IPS-18c (cell line): ENCODE measurements around the gene FAM217B.

Source experiments
- H3K4me3 ChIP-seq: 2 replicates; pipeline ENCODE4 v1.7.0; 2013; ENCODE audit warnings: low read depth, mild to moderate bottlenecking, low read length, moderate library complexity; ENCODE audit not compliant: insufficient read depth
- H3K9me3 ChIP-seq: one replicate; pipeline ENCODE4 v1.6.1; 2013; ENCODE audit warnings: mild to moderate bottlenecking, low read length, moderate library complexity; ENCODE audit not compliant: control insufficient read depth, insufficient read depth

Gene FAM217B, protein sequence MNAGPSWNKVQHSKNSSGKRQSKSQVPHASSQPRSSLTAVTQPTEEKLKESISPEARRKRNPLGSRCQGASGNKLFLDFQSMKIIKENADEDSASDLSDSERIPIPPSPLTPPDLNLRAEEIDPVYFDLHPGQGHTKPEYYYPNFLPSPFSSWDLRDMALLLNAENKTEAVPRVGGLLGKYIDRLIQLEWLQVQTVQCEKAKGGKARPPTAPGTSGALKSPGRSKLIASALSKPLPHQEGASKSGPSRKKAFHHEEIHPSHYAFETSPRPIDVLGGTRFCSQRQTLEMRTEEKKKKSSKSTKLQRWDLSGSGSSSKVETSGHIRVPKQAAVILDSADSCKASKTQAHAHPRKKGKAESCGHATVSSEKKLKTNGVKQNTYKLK

DNA sequence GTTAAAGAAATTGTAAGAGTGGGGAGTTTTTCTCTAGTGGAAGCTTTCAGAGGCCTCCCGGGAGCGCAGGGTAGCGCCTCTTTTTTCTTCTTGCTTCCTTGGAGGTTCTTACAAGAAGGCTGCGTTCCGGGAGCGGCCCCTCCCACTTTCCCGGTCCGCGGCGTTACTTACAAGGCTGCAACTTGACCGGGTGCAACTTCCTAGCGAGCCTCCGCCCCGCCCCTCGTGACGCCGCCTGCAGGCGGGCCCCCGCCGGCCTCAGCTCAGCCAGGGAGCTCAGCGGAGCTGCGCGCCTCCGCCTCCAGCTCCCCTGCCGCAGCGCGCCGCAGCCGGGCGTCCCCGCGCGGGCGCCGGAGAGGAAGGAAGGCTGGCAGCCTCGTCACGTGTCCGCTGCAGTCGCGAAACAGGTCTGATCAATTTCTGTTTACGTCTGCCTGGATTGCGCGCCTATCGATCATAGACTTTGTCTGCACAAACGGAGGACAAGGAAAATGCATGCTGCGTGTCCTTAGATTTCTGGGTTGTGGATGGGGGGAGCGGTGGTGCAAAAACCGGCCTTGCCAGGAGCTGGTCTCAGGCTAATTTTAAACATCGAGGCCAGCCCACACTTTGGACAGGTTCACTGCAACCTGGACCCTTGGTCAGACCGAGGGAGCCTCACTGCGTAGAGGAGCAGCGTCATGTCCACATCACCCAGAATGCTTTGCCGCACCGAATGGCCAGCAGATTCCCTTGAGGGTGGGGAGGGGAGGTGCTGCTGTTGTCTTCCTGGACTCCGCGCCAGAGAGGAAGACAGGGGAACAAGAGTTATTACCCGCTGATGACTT is at the start of gene FAM217B, which contains the start of gene PPP1R3D:
Gene FAM217B (plus strand): TSS at position 261 of the 827 bp plus-strand sequence. CDS start 3,555 bp downstream, outside the sequence.
Gene PPP1R3D (minus strand): TSS at position 177 of the 827 bp plus-strand sequence. CDS start 374 bp downstream, outside the sequence.
- Histone ChIP-seq H3K9me3 (no peaks in the 10 kb centered on the region), H3K4me3 (peak within 1 kb of the TSS; percentile 84)

DNA sequence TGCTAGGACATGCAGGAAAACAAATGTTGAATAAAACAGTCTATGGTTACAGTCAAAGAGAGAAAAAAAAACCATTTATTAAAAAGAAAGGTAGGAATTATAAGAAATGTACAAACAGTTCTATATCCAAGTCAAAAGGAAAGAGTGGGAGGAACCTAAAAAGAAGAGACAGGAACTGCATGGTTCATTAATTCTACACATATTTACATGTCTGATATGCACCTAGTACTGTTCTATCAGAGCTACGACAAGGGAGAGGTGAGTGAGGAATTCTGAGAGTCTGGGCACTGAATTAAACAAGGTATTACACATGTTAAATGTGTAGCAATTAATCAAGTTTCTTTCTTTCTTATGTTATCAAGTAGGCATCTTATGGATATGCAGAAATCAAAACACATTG is 48.6 kb upstream of the FAM217B start:
- H3K9me3 ChIP-seq: no peaks in the 10 kb centered on the region
- no peak overlapping the region for H3K4me3 ChIP-seq

DNA sequence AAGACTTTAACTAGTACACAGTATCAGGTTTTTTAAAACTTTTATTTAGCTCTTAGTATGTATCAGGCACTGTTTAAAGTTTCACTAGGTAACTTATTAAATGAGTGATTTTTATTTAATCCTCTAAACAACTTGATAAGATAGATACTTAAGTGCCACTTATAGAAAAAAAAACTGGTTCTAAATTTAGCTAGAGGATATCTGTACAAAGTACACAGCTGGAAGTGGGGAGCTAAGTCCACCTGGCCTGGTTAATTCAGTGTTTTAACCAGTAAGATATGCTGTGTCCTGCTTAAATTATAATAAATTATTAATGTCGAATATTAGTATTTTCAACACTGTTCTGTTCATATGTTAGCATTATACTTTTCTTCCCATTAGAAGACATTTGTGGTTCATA is 44.3 kb upstream of the FAM217B start:
- no peaks in the 10 kb centered on the region for H3K9me3 ChIP-seq
- H3K4me3 ChIP-seq: no peak overlapping the region

DNA sequence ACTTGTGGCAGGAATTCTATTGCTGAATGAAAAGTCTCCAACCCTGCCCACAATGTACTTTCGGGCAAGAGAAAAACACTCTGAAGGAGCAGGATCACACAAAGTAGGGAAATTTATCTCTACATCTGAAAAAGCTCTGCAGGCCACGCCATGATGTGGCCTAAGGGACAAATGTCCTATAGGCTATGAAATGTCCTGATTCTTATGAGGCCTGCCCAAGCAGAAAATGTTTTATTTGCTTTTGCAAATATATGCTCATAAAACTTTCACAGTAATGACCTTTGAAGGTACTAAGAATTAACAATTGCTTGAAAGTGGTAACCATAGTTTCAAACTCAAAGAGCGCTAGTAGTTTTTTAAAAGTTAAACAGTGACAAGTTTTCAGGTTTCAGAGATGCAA is 37.7 kb upstream of the FAM217B start:
- Histone ChIP-seq H3K9me3 (no peaks in the 10 kb centered on the region), H3K4me3 (no peak overlapping the region)

DNA sequence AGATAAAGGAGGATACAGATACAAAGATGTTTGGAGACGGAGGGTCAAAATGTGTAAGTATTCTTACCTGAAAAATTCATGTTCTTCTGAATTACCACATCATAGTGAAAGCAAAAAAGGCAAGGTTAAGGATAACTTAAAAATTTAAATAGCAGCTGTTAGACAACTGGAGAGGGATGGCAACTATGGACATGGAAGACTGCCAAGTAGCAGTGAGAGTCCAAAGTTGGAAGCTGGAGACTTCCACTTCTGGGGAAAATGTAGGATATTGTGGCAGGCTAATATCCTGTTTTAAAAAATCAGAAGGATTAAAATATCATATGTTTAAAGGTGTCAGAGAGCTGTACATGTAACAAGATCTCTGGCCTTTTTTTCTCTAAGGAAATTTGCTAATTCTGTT is 36.6 kb upstream of the FAM217B start:
- Histone ChIP-seq H3K9me3 (no peaks in the 10 kb centered on the region), H3K4me3 (no peak overlapping the region)

DNA sequence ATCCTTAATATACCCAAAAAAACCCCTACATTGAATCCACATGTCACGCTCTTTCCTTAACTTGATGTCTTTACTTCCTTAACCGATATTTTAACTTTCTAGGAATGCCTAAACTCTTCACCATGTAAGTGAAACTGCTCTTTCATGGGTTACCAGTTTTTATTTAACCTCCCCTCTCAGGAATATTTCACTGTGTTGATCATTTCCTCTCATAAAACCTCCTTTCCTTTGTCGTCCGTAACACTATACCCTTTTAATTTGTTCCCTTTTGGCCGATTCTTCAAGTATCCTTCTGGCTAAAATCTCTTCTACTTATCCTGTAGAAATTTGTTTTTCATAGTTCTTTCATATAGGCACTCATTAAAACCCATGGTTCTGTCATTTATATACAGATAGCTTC is 31.3 kb upstream of the FAM217B start:
- H3K4me3 ChIP-seq: no peak overlapping the region
- H3K9me3 ChIP-seq: no peaks in the 10 kb centered on the region

DNA sequence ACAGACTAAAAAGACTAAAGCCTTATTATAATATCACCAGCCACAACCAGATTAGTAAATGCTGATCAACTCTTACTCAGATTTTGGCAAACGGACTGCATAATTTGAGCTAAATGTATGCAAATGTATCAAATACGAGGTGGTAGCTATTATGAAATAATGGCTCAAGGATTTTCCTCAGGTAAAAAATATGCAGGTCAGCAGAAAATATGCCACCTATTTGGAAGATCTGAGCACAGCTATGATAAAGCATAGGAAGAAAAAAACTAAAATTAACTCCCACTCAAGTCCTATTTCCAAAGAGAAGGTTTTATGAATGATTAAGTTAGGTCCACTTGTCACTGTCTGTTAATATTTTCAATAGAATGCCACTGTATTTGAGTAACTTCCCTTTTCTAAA is 29.1 kb upstream of the FAM217B start:
- no peak overlapping the region for H3K4me3 ChIP-seq
- no peaks in the 10 kb centered on the region for H3K9me3 ChIP-seq

DNA sequence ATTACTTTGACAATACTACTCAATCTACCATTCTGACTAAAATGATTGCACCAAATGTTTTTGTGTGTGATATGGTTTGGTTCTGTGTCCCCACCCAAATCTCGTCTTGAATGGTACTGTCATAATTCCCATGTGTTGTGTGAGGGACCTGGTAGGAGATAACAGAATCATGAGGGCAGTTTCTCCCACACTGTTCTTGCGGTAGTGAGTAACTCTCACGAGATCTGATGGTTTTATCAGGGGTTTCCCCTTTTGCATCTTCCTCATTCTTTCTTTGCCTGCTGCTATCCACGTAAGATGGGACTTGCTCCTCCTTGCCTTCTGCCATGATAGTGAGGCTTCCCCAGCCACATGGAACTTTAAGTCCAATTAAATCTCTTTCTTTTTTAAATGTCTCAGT is 27.6 kb upstream of the FAM217B start:
- H3K9me3 ChIP-seq: no peaks in the 10 kb centered on the region
- no peak overlapping the region for H3K4me3 ChIP-seq

DNA sequence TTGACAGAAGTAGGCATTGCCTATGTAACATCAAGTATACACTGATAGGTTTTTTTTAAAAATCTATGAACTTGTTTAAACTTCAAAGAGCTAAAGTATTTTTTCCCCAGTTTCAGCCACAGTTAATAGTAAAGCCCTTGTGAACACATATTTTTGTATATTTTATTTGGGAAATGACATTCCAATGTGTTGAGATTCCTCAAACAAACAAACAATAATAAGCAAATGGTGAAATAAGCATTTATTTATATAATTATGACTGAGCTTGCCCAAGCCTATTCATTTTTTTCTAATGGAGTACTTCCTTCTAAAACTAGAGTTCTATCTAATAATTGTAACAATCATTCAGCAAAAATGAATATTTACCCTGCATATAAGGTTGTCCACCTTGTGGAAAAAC is 19.2 kb upstream of the FAM217B start:
- Histone ChIP-seq H3K4me3 (no peak overlapping the region), H3K9me3 (no peaks in the 10 kb centered on the region)

DNA sequence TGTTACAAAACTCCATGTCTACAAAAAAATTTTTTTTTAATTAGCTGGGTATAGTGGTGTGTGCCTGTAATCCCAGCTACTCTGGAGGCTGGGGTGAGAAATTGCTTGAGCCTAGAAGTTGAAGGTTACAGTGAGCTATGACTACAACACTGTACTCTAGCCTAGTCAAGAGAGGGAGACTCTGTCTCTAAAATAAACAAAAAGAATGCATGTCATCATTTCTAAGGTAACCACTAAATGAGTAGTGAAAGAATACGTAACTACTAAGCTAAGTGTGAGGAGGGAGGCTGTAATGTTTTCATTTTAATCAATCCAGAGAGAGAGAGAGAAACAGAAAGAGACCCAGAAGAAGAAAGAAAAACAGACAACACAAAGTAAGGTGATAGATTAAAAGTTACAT is 16.7 kb upstream of the FAM217B start:
- Histone ChIP-seq H3K9me3 (no peaks in the 10 kb centered on the region), H3K4me3 (no peak overlapping the region)

DNA sequence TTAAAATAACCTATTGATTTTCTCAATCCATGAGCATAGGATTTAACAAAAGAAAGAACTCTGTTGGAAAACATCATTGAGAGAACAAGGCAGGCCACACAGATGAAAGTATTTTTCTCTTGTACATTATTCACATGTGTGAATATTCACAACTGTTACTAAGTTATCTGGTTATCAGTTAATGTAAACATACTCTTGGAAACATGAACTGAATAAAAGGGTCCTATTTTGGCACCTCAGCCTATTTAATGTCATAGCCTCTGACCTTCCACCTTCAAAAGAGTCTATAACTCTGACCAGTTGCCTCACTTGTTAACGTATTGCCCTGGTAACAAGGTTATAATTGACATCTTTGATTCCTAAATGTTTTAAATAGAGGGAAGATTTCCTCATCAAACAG is 14.8 kb upstream of the FAM217B start:
- Histone ChIP-seq H3K9me3 (no peaks in the 10 kb centered on the region), H3K4me3 (no peak overlapping the region)

DNA sequence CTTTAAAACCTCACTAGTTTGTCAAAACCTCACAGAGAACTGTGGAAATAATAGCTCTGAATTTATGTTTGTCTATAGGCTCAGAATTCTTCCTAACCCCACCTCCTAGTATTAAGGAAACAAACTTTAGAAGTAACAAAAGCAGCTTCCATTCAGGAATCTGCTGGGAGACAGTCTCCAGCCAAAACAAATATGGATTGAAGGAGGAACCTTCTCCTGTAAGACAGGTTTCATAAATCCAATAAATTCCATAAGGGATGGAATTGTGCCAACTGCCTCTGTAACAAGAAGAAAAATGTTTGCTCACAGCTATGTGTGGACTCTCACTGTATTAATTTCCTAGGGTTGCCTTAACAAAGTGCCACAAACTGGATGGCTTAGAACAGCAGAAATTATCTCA is 14.3 kb upstream of the FAM217B start:
- H3K9me3 ChIP-seq: no peaks in the 10 kb centered on the region
- H3K4me3 ChIP-seq: no peak overlapping the region

DNA sequence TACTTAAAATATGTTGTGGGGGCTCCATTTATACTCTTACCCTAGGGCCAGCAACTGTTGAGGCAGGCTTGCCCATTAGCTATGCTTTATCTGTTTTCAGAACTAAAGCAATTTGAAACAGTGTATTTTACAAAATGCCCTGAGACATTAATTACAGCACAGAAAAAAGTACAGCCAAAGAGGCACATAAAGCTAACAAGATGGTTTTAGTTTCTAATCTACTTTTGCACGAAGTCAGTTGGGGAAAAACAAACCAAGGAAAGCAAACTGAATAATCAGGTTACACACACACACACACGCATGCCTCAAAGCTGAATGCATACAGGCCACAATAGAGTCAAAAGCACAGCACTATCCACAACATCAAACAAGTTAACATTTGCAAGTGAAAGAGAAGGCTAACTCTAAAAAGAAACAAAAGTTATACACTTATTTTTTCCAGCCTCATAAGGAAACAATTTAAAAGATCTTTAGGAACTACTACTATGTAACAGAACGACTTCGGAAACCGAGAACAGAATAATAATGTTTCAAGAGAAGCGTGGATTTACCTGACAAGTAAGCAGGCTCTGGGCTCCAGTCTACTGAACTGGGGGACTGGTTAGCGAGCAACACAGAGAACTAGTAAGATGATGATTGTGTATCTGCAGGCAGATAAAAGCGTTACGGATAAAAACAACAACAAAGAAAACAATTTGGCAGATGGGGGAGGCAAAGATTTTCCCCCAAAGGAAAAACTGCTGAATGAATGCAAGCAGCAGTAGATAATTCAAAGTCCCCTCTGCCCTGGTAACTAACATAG is 8.5 kb upstream of the FAM217B start:
- H3K4me3 ChIP-seq: no peak overlapping the region

DNA sequence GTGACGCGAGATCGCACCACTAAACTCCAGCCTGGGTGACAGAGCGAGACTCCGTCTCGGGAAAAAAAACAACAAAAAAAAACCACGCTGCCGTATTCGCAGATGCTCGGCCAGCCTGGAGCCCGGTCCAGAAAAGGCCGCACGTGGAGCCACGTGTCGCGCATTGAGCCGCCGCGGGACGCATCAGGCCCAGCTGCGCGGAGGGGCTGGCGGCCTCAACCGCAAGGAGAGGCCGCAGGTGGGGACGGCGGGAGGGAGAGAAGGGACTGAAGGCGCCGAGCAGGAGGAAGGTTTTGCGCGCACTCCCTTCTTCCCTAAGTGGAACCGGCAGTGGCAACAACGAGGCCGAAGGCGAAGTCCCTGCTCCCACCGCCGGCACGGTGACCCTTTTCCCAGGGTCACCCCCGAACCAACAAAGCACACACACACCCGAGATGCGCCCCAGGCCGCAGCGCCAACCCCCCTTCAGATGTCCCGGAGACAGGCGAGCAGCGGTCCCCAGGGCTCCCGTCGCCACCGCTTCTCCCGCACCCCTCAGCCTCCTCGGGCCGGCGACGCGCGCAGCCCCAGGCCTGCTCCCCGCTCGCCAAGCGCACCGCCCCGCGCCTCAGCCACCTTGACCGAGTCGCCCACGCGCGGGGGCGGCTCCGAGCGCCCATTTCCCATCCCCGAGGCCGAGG is 7.4 kb upstream of the FAM217B start:
- Histone ChIP-seq H3K4me3 (no peak overlapping the region), H3K9me3 (no peaks in the 10 kb centered on the region)

More for the DNA sequence above, 8.5 kb upstream of the FAM217B start:
- H3K9me3 ChIP-seq: no peaks in the 10 kb centered on the region

DNA sequence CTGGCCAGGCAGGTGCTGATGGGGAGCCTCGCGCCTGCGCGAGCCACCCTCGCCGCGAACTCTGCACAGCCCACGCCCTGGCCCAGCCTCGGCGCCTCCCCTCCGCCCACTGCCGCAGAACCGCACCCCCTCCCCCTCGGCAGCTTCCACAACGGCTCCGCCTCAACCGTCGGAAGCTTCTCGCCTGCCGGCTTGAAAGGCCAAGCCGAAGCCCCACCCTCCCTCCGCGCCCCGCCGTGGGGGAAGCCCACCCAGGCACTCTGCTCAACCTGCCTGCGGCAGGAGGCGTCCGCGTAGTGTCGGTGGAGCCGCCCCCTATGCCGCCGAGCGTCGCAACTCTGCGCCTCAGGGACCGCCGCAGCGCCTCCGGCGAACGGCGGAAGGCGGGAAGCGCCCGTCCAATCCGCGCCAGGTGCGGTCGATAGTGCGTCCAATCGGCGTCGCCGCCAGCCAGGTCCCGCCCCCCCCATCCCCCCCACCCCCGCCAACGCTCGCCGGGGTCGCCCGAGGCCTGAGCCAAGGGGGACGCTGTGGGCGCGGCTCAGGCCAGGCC is 6.8 kb upstream of the FAM217B start, which contains the start of gene SYCP2:
Gene SYCP2 (minus strand): TSS at position 342 of the 553 bp plus-strand sequence. CDS start 11,224 bp downstream, outside the sequence.
- H3K4me3 ChIP-seq: peak within 1 kb of the TSS; percentile 45
- no peaks in the 10 kb centered on the region for H3K9me3 ChIP-seq

DNA sequence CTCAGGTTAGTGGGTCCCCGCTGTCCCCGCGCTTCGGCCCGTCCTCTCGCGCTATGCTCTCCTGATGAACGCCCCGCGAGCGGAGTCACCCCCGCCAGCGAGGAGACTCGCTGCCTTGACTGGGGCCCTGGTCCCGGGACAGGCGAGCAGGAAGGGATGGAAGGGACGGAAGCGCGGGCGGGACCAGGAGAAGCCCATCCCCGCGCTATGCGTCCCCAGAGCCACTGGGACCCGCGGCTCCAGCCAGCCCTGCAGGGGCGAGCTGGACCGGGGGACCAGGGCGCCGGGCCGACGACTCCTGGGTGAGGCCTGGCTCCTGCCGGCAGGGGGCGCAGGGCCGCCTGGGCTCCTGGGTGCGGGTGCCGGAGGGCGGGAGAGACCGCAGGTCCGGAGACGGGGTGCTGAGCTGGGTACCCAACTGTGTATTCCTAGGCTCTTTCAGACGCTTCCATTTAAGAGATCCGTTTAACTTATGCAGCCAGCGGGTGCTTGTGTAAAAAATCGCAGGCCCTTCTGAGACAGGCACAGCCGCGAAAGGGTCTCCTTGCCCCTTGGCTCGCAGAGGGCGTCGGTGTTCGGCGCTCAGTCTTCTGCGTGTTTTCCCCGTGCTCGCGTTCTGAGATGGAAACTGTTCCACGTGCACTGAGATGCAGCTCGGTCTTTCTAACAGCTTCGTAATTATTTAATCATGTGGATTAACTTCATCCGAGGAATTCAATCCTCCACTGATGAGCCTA is 6.2 kb upstream of the FAM217B start:
- H3K9me3 ChIP-seq: no peaks in the 10 kb centered on the region
- H3K4me3 ChIP-seq: peak overlapping the region; percentile 45
